GM20431 (cell line): ENCODE data around the gene RRP36.
"Not testable (repeated sequence)": the region's sequence is repeated elsewhere in the genome, so short reads cannot be mapped to it uniquely, and the experiment has no call there.

Experiments used
- in situ Hi-C: fragments of 300-500 bp; cut with MseI, MboI; formaldehyde crosslinking; loops from one replicate; pipeline ENCODE4 v1.15.0; 2020; ENCODE audit warnings: low sequenced_read_pairs; ENCODE audit not compliant: unreplicated experiment

Gene RRP36

DNA sequence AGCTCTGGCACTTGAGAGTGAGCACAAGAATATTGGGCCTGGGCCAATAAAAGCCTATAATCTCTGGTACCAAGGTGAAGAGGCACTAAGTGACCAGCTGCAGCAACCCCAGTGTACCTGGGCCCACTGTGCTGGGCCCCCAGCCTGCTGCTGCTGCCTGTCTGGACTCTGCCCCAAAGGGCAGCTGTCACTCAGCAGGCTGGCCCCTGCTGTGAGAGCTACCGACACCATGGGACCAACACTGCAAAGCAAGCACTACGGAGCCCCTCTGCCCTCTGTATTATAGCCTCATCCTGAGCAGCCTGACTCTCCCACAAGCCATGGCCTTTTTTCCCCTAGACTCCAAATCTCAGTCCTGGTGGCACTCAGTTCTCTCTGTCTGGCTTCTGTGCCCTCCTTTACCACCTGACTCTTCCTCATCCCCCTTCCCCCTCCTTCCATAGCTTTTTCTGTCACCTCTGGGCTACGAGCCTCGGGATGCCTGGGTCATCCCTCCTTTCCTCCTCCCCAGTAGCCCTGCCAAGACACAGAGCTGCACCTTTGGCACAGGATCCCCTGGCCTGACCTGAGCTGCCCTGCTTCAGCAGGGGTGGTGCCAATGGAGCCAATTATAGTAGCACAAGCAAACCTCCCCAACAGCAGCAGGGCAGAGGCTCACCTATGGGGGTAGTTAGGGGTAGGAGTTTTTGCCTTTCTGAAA lies 14.2 kb downstream of the RRP36 start:
- in situ Hi-C loops = no loop called here

DNA sequence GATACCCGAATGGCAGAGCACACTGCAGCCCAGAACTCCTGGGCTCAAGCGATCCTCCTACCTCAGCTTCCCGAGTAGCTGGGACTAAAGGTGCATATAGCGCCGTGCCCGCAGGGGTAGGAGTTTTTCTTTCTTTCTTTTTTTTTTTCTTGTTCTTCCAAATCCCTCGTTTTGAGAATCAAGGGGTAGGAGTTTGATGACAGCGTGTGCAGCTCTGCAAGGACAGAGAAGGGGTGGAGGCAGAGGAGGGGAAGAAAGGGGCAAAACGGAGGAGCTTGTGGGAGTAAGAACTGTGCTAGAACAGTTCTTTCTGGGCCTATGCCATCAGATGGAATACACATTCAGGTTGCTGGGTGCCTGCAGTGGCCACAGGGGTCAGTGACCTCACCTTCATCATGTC lies 15.3 kb downstream of the RRP36 start:
- in situ Hi-C loops = no loop called here

DNA sequence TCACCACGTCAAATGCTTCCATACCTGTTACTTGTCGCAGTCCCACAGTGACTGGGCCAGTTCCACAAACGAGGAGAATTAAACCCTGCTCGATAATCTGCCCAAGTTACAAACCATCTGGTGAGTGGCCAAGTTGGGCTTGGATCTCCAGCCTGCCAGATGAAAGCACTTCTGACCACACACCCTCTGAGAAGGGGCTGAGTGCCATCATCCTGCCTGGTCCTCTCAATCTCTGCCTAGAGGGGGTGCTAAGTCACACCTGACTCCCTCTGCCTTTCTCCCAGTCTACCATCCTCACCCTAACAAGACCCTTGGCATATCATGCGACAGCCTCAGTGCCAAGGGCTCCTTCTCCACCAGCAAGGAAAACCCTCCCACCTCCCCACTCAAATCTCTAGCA lies 15.8 kb downstream of the RRP36 start:
- in situ Hi-C loops = no loop called here

DNA sequence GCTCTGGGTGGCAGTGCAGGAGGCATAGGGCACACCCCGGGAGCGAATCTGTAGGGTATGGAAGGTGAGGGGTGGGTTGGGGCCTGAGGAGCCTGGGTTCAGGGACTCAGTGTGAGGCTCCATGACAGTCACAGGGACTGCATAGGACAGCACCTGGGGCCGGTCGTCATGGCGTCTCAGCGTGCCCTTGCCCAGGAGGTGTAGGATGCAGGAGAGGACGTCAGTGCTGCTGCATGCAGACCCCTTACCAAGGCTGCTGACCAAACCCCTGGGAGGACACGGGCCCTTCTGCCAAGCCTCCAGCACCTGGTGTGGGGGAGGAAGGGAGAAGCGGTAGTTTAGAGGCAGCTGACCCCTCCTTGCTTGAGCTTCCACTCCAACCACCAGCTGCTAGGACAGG lies 16.3 kb downstream of the RRP36 start:
- in situ Hi-C loops = no loop called here

DNA sequence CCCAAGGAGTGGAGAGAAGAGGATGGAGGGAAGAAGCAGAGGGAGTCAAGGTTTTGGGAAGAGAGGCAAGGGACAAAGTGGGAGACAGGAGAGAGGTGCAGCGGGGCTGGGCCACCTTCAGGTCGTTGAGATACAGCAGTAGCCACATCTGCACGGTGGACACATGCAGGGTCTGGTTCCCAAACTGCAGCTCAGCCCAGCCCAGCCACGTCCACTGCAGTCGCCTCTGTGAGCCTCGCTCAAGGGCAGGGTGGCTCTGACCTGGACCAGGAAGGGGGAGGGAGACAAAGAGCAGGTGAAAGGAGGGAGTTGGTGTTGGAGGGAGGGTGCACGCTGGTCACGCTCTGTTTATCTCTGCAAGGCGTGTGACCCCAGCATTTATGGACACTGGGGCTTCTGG lies 17.3 kb downstream of the RRP36 start:
- in situ Hi-C loops = no loop called here

DNA sequence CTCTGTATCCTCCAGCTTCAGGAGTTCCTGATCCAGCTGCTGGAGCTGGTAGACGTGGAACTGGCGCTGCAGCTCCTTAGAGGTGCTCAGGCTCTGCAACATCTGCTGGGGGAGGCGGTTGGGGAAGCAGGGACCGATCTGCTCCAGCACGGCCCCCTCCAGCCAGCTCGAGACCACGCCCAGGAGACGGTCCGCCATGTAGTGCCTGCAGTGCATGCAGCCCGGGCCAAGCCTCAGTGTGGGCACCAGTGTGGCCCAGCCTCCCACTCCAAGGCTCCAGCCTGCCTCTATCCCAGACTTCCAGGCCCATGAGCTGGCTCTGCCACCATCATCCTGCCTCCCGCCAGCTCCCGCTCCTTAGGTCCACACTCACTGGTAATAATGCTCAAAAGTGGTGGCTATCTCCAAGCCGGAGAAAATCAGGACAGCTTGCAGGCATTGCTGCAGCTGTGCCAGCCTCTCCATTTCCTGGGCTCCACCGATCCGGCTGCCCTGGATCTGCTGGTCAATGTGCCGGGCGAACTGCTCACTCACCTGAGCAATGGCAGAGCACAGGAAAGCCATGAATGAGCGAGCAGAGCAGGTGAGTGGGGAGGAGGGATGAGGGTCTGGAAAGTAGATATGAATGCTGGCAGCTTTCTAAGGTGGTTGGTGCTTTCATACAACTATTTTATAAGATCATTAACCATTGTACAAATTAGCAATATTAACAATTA lies 19.3 kb downstream of the RRP36 start:
- in situ Hi-C loops = no loop called here

DNA sequence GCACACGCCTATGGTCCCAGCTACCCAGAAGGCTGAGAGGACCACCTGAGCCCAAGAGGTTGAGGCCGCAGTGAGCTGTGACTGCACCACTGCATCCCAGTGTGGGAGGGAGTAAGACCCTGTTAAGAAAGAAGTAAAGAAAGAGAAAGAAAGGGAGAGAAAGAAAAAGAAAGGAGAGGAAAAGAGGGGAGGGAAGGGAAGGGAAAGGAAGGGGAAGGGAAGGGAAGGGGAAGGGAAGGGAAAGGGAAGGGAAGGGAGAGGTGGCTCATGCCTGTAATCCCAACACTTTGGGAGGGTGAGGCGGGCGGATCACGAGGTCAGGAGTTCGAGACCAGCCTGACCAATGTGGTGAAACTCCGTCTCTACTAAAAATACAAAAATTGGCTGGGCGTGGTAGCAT lies 20.1 kb downstream of the RRP36 start:
- in situ Hi-C loops = not testable (repeated sequence)

DNA sequence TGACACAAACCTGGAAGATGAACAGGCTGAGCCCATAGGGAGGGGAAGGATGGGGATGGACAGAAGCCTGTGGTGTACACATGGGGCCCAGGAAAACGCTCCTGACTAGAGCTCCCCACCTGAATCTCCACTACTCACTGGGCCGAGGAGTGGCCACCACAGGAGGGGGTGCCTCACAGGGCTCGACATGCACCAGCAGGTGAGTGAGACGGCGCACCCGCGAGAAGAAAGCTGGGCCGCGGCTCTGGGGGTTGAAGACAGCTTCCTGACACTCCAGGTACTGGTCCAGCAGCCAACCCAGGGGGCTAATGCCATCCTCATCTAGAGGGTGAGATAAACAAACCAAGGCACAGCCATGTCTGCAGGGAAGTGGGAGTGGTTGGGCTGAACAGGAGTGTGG lies 21.9 kb downstream of the RRP36 start:
- in situ Hi-C loops = no loop called here

DNA sequence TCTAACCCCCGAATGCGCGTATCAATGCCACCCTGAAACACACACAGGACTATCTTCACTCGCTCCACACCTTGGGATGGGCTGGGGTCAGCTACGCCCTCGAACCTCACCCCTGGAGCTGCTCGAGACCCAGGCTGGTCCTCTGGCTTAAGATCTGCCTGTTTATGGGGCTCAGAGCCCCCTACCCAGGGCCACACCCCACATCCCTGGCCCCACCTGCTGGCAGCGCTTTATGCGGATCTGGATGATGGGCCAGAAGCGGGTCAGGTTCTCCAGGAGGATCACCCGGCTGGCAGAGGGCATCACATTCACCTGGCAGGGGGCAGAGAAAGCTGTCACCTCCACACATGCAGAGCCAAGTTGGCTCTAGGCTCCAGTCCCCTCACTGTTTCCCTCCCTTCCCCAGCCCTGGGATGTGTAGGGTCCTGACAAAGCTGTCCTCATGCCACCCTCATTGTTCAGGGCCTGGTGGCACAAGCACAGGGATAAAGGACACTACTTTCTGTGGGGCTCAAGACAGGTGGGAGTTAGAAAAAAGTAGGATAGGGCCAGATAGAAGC lies 24.0 kb downstream of the RRP36 start:
- in situ Hi-C loops = no loop called here

DNA sequence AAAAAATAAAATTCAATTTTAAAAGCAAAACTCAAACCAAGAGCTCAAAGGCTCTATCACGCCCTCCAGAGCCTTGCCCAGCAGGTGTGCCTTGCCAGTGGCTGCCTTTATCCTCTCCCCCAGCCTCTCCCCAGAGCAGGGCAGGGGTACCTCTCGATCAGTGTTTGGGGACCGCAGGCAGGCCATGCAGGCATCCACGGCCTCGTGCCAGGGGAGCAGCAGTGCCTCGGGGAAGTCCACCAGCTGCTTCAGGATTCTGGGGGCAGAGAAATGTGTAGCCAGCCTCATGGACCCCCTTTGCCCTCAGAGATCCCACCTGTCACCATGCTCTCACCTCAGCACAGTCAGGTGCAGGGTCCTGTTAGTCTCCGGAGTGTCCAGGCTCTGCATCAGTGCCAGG lies 26.6 kb downstream of the RRP36 start:
- in situ Hi-C loops = no loop called here

DNA sequence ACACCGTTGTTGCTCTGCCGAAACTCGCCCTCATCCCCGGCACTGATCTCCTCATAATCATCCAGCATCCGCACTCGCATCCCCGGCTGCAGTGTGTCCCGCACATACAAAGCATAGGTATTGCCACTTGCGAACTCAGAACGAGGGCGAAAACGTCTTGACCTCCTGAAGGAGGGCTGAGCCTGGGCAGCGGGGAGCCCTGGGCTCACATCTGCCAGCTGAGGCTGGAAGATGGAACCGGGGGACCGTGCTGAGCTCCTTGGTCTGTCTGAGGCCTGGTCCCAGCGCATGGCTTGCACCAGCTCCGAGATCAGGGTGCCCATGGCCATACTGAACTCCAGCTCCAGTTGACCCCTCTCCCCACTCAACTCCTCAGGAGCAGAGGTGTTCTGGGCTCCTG lies 29.6 kb downstream of the RRP36 start:
- in situ Hi-C loops = no loop called here

DNA sequence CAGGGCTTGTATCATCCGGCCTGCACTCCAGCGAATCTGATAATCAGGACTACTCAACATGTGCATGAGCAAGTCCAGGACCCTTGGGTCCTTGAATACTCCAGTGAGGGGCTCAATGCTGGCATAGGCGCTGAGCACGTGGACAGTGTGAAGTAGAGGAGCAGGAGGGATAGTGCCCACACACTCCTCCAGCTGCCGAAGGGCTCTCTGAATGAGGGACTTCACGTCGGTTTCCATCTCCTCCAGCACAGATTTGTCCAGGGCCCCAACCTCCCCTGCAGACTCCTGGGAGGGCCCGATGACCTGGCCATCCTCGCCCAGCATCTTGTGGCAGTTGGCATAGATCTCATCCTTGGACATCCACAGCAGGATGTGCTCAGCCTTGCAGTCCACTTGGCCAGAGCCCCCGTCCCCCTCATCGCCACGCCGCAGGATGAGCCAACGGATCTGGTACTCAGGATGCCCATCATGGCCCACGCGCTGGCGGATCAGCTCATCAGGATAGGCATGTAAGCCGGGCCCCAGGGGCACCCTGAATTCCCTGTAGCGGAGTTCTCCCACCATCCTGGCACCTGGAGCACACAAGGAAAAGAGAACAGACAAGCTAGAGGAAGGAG lies 30.9 kb downstream of the RRP36 start:
- in situ Hi-C loops = no loop called here

DNA sequence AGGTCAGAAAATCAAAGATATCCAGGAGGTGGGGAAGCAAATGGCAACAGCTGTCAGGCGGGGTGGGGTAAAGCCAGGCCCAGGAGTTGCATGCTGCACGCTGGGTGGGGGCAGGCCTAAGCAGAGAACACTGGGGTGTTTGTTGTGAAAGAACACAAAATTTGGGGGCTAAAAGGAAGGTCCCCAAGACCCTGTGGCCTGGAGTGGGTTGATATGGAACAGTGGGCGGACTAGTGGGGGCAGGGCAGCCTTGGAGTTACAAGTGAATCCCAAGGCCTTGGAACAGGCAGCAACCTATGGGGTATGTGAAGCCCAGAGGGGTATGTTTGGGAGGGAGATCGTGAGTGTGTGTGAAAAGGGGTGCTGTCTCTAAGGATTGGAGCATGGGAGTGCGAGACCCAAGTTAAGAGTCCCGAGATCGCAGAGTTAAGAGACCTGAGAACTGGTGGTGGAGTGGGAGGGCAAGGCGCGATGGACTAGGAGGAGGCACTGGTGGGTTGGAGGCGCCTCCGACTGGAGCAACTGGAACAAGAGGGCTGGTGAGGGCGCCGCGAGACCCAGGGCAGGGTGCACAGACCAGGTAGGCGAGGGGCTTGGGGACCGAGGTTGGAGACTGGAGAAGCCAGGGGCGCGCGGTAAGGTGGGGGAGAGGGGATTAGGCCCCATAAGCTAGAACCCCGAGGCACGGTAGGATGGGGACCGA lies 31.6 kb downstream of the RRP36 start:
- in situ Hi-C loops = no loop called here

DNA sequence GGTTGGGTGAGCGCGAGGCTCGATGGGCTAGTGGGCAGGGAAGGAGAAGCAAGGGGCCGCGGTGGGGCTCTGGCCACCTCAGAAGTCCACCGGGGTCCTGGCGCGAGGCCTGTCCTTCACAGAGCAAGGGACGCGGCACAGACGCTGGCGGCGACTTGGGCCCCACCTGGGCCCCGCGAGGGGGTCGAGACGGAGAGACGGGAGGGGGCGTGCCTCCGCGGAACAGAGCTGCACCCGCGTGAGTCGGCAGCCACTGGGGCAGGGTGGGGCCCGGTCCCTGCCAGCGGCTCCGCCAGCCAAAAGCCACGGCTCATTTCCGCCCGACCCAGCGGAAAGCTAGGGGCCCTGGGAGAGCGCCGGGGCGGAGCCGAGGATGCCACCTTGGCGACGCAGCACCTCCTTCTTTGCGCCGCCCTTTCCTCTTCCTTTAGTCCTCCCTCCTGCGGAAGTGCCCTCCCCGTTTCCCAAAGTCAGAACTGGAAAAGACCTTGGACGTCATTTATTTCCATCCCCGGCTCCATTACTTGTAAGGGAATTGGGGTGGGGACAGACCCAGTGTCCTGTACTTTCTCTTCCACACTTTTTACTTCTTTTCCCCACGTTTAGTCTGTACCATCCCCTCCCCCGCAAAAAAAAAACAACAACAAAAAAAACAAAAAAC lies 32.3 kb downstream of the RRP36 start, which contains the start of gene CUL7:
CUL7 (minus strand) TSS at position 307 of the 661 bp plus-strand sequence. CDS start 1,063 bp downstream, outside the sequence.
- in situ Hi-C loops = no loop called here

DNA sequence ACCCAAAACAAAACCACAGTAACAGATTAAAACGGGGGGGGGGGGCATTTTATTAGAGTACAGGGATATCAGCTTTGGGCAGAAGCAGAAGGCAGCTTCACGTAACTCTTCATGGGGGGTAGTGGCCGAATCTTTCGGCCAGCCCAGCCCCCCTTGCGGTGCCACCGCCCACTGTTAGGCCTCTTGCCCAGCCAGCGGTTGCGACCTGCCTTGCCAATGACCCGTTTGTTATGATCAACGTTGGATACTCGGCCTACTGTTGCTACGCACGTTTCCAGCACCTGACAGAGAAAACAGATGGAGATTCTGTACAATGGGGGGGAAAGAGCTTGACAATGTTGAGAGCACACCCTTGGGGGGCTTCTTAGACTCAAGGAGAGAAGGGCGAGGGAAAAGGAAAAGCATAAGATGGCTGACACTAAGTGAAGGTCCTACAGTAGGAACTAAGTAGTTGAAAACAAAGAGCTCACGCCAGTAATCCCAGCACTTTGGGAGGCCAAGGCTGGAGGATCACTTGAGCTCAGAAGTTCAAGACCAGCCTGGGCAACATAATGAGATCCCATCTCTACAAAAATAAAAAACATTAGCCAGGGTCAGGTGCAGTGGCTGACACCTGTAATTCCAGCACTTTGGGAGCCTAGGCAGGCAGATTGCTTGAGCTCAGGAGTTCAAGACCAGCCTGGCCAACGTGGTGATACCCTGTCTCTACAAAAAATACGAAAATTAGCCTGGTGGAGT lies 33.0 kb downstream of the RRP36 start:
- in situ Hi-C loops = no loop called here

DNA sequence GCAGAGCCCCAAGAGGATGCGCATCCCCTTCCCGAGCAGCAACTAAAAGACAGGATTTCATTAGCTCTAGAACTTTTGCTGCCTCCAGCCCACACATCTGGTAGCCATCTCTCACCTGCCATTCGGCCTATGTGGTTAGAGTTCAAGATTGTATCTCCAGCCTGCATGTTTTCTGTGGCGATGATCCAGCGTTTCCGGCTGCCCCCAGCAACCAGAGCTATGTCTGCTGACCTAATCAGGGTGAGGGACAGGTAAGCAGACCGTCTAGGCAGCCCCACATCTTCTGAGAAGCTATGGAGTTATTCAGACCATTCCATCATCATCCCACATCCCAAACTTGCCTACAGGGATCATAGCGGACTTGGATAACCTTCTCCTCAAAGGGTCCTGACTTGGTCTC lies 34.5 kb downstream of the RRP36 start:
- in situ Hi-C loops = no loop called here

DNA sequence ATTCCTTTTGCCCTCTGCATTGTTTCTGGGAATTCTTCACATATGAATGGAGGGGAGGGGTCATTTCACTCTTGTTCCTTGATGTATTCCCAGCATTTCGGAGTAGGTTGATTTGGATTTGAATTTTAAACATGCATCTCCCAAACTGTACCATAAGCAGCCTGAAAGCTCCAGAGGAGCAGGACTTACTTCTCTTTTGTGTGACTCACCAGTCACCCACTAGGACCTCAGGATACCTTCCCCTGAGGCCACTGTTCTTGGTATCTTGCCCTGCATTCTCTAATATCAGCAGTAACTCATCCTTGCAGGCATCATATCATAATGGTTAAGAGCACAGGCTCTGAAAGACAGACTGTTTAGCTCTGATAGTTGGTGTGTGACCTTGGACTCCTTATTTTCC lies 37.1 kb downstream of the RRP36 start:
- in situ Hi-C loops = no loop called here

DNA sequence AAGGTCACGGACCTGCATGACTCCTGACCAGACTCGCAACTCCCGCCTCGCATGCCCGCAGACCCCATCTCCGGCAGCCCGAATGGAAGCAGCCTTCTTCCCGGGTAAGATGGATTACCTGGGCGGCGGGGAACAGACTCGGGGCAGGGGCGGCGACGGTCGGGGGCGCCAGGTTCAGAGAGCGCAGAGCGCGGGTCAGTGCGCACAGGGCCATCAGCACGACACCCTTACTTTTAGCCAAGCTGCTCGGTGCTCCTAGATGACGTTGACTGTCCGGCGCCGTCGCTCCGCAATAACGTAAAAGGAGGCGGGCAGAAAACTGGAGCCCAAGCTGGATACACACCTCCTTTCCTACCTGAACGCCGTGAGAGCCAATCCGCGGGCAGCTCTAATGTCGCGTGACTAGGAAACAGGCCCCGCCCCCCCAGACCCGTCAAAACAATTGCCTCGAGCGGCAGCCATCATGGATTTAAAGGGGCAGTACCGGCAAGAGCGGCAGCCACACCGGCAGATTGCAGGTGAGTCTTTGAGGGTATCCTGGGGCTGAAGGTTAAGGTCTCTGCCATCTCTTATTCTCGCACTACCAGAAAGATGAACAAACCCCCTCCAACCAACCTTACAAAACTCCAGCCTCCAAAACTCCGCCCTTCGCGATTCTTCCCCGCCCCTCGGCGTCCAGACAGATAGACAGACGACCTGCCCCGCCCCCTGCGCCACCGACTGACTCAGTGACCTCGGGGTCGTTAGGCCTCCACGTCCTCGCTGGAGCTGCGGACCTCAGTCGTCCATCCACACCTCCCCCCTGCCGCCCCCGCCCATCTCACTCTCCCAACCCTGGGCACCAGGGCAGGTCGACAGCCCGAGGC lies 38.0 kb downstream of the RRP36 start, which contains the start of the genes KLC4 and MRPL2:
KLC4 (plus strand) TSS at position 464 of the 866 bp plus-strand sequence. CDS start 1,705 bp downstream, outside the sequence.
MRPL2 (minus strand) TSS at position 267 of the 866 bp plus-strand sequence; CDS start at position 214, 53 bp downstream.
- in situ Hi-C loops = no loop called here
